Subcutaneous adipose tissue (tissue), 4 donors: ENCODE measurements around the gene TBX5. TPM values are rescaled to one million over a fixed set of nuclear protein-coding genes. Genes with fewer than 3 reads are reported as not detected.

ENCODE experiments used
- CTCF ChIP-seq: fragments of 450-650 bp; IDR thresholded peaks from one replicate; pipeline ENCODE4 v1.5.1; 2016; ENCODE audit warnings: low read depth, mild to moderate bottlenecking, control low read depth, antibody characterized with exemption, moderate library complexity
- total RNA-seq, 4 donors: library from RNA; depleted of rRNA; stranded (reverse); fragments of >200 nt; gene quantifications; one replicate each; pipeline ENCODE4 v1.1.0, GENCODE V29; 2016

Gene TBX5
- total RNA-seq, 4 donors from 2014 or later, result 1.2 to 5.3 (median 2.4) TPM

DNA sequence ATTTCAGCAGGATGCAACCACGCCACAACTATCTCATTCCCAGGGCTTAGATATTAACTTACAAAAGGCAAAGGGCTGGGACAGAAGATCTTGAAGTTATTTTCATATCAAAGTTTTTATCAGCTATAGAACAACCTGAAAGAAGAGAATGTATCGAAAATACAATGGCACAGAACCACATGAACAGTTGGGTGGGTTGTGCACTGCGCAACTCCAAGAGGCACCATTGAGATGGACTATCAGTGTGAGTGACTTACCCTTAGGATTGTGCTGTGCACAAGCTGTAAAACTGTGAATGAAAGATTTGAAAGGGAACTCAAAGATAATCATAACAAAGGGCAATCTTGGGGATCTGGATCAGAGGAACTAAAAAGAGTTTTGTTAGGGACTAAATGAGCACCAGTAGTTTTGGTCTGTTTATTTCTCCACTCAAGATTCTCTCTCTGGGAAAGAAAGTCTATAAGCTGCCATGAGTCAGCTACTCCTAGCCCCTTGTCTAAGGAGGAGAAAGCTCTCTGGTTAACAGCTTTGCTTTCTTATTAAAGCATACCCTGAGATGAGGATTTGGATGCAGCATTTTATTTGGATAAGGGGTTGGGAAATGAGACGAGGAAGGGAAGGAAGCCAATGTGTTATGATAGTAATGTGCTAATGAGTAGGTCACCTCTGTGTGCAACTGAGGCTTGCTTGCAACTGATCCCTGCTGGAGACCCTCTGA lies 62.2 kb downstream of the TBX5 start:
- TF ChIP-seq CTCF, result no peak

DNA sequence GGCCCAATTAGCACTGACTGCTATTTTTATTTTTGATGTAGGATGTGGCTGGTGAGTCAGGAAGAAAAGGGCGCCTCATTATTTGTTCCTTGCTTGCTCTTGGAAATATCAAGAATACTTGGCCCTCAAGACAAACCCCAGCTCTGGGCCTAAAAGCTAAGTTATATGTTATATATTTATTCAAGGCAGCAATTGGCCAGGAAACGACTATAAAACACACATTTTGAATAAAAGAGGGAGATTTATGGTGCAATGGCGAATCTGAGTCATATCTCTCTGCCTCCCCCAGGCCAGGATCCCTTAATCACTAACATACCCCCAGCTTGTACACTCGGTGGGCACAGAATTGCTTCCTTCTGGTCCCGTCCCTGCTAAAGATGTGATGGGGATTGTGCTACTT lies 63.3 kb downstream of the TBX5 start:
- TF ChIP-seq CTCF, result no peak

DNA sequence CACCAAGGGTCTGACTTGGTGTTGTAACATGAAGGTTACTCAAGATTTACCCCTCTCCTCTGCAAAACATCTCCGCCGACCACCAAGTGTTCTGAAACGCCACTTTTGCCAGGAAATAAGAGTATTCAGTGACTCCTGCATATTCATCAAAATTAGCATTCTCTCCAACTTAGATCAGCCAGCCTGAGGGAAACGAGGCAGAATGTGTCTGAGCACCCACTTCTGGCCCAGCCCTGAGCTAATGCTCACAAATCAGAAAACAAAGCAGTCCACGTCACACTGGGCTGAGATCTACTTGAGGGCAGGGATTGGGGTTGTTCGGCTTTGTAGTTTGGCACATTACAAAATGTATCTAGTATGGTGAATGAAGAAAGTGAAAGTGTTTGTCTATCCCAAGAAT lies 64.3 kb downstream of the TBX5 start:
- TF ChIP-seq CTCF, result no peak

DNA sequence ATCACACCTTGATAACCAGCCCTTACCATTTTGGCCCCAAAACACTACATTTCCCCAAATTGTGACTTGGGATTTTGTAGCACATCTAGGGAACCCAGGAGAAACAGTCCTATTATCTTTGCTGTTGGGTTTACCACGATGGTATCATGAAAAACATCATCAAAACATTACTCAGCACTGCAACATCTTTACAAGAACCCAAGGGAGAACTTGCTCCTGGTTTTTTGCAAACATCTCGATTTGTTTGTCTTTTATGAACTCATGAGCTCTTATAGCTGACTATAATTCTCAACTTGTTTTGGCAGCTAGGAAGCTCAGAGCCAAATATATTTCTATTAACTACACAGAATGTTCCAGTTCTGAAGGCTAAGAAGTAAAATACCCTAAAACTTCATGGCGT lies 65.7 kb downstream of the TBX5 start:
- TF ChIP-seq CTCF, result no peak

DNA sequence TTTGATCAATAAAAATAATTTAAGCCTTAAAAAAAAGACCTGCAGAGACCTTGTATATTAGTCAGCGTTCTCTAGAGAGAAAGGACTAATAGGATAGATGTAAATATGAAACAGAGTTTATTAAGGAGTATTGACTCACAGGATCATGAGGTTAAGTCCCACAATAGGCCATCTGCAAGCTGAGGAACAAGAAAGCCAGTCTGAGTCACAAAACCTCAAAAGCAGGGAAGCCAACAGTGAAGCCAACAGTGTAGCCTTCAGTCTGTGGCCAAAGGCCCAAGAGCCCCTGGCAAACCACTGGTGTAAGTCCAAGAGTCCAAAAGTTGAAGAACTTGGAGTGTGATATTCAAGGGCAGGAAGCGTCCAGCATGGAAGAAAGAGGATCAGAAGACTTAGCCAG lies 66.3 kb downstream of the TBX5 start:
- TF ChIP-seq CTCF, result no peak

GRCh38 chr12:114335607-114336006 lies 70.3 kb downstream of the TBX5 start:
- no peak for TF ChIP-seq CTCF

DNA sequence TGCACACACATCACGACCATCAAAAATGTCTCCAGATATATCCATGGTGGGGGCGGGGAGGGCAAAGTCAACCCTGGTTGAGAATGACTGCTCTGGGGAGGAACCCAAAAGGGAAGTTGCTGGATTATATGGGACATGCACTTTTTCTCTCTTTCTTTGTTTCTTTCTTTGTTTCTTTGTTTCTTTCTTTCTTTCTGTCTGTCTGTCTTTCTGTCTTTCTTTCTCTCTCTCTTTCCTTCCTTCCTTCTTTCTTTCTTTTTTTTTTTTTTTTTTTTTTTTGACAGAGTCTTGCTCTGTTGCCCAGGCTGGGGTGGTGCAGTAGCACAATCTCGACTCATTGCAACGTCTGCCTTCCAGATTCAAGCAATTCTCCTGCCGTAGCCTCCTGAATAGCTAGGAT lies 71.5 kb downstream of the TBX5 start:
- TF ChIP-seq CTCF, result no peak
